GM12878 (cell line): Measurements from ENCODE around the gene TTC38. TPM values are rescaled to one million over a fixed set of nuclear protein-coding genes. Genes with fewer than 3 reads are reported as not detected.

Experiments used
- ATAC-seq: fragments of 200-7000 bp; cut with Tn5 transposase; 3 replicates; pipeline ENCODE4 v1.9.1; 2020; ENCODE audit warnings: mild to moderate bottlenecking, moderate library complexity
- BruUV-seq: library from RNA; stranded (reverse); fragments of 400-500 nt; replicated peaks from 2 replicates; lab custom pipeline; 2021; lab: Mats Ljungman, UMichigan
- CTCF ChIA-PET: fragments of 300-600 bp; sonication (Branson Sonifier 250); formaldehyde crosslinking; extraction: SDS; loops from one replicate; lab custom pipeline; 2021; ENCODE audit warnings: inconsistent platforms; lab: Yijun Ruan, JAX
- POLR2A ChIA-PET: fragments of 350-600 bp; formaldehyde crosslinking; extraction: SDS; loops from one replicate; lab custom pipeline; 2021; ENCODE audit warnings: inconsistent platforms; lab: Charles Lee
- RAD21 ChIA-PET: fragments of 300-600 bp; sonication (Branson Sonifier 250); formaldehyde crosslinking; loops from one replicate; lab custom pipeline; 2023; ENCODE audit warnings: antibody characterized with exemption; ENCODE audit not compliant: unreplicated experiment; lab: Charles Lee
- SMC1A ChIA-PET: fragments of 300-600 bp; sonication (Branson Sonifier 250); formaldehyde crosslinking; loops from one replicate; lab custom pipeline; 2023; ENCODE audit not compliant: unreplicated experiment, uncharacterized antibody; lab: Charles Lee
- DNase-seq: peaks from one replicate; pipeline ENCODE4 v3.0.0-alpha.2; 2011; ENCODE audit warnings: low read depth, low spot score
- FAIRE-seq: peaks from 3 replicates; lab custom pipeline; 2011; peaks lifted over from hg19 to GRCh38; lab: Jason Lieb, UNC
- H2AFZ ChIP-seq: 2 replicates; pipeline ENCODE4 v1.6.0; 2011; ENCODE audit warnings: low read depth, low read length, control low read depth; ENCODE audit not compliant: control insufficient read depth
- H3K27ac ChIP-seq: 2 replicates; pipeline ENCODE4 v1.5.1; 2011; ENCODE audit warnings: control low read depth; ENCODE audit not compliant: control insufficient read depth, insufficient read depth
- H3K27me3 ChIP-seq, 2 experiments: replicated peaks in 1 of 2; 2 replicates each; pipeline versions ENCODE4 v1.6.0 to v1.6.1; 2011; ENCODE audit warnings: low read length in 1 of 2; ENCODE audit not compliant: control insufficient read depth in 2 of 2, insufficient read depth in 2 of 2
- H3K36me3 ChIP-seq, 2 experiments: 2 replicates each; pipeline ENCODE4 v1.5.1; 2011; ENCODE audit warnings: low read length in 1 of 2; ENCODE audit not compliant: control insufficient read depth in 2 of 2, insufficient read depth in 2 of 2
- H3K4me1 ChIP-seq: 2 replicates; pipeline ENCODE4 v1.6.1; 2011; ENCODE audit warnings: mild to moderate bottlenecking, low read length, moderate library complexity, mixed read lengths; ENCODE audit not compliant: control insufficient read depth, insufficient read depth
- H3K4me2 ChIP-seq: 2 replicates; pipeline ENCODE4 v1.6.0; 2011; ENCODE audit warnings: control low read depth; ENCODE audit not compliant: control insufficient read depth, insufficient read depth
- H3K4me3 ChIP-seq: fragments of 200-600 bp; sonication (generic); 2 replicates; pipeline ENCODE4 v1.5.1; 2016
- H3K79me2 ChIP-seq: 2 replicates; pipeline ENCODE4 v1.6.0; 2011; ENCODE audit warnings: low read length; ENCODE audit not compliant: control insufficient read depth, insufficient read depth
- H3K9ac ChIP-seq: 2 replicates; pipeline ENCODE4 v1.8.0; 2011; ENCODE audit warnings: low read length, control low read depth, mixed read lengths; ENCODE audit not compliant: control insufficient read depth, insufficient read depth
- H3K9me3 ChIP-seq: replicated peaks from 3 replicates; pipeline ENCODE4 v1.5.1; 2011; ENCODE audit warnings: mild to moderate bottlenecking, low read length; ENCODE audit not compliant: control insufficient read depth, insufficient read depth
- H4K20me1 ChIP-seq: 2 replicates; pipeline ENCODE4 v1.6.0; 2011; ENCODE audit not compliant: control insufficient read depth, insufficient read depth
- SMAD1 ChIP-seq: fragments of 450-650 bp; IDR thresholded peaks from 2 replicates; pipeline ENCODE4 v1.6.1; 2018; ENCODE audit warnings: mild to moderate bottlenecking, low read depth; ENCODE audit not compliant: partially characterized antibody
- WGBS: methylation state at CpG from one replicate; pipeline ENCODE4 v1.1.6; 2016; ENCODE audit warnings: low lambda C conversion rate; ENCODE audit not compliant: insufficient replicate concordance, insufficient coverage; ENCODE audit errors: missing lambda C conversion rate; 5-methylcytosine and 5-hydroxymethylcytosine counted together
- in situ Hi-C: fragments of 300-500 bp; cut with MboI; formaldehyde crosslinking; loops from 9 replicates; pipeline ENCODE4 v1.14.3; 2018; ENCODE audit warnings: mixed read lengths
- intact Hi-C: fragments of 100-400 bp; cut with micrococcal nuclease; formaldehyde crosslinking; loops from one replicate; pipeline ENCODE4 v1.14.2; 2022; ENCODE audit not compliant: unreplicated experiment
- polyA plus RNA-seq, 11 experiments: library from polyadenylated mRNA; depleted of rRNA in 4 of 11; unstranded in 6 of 11; stranded (reverse) in 5 of 11; fragments of >200 nt; fragmentation: Nextera tagmentation in 4 of 11; fragmentation: Illumina TruSeq in 1 of 11; extraction: Ambion mirVana in 4 of 11; extraction: Trizol in 1 of 11; gene quantifications; 1 replicate in 1 of 11; 2 replicates in 10 of 11; pipeline versions ENCODE4 v1.2.1 to v1.2.3, GENCODE V29; 2011 to 2016; ENCODE audit warnings: inconsistent platforms in 2 of 11, missing spikeins in 2 of 11, low read depth in 1 of 11
- total RNA-seq, 4 experiments: library from RNA; depleted of rRNA in 3 of 4; stranded (reverse); fragments of >200 nt in 3 of 4; fragmentation: Illumina TruSeq in 1 of 4; extraction: Trizol in 1 of 4; gene quantifications; 2 replicates each; pipeline versions ENCODE4 v1.2.1 to v1.2.3, GENCODE V29; 2013 to 2021
- TF ChIP-seq, protein P1 (sequence below): fragments of 450-650 bp; IDR thresholded peaks from 2 replicates; pipeline ENCODE4 v1.6.1; 2016; ENCODE audit warnings: mild to moderate bottlenecking

Gene TTC38
- total and polyA plus RNA-seq, 10 of the 15 experiments (the other 5 are each of a cell fraction or from before 2014, with no cell fraction given) = 0.58 to 39.9 (median 13.0) TPM

GRCh38 chr22:46319319-46319718 lies 51.5 kb downstream of the TTC38 start (continued):
- no peak for TF ChIP-seq SMAD1
- TF ChIP-seq, all 136 proteins: peak for 0

GRCh38 chr22:46320166-46320710 lies 52.4 kb downstream of the TTC38 start:
- intact Hi-C loops = no loop called here
- Histone ChIP-seq H3K27me3 (no peaks in the 10 kb centered on the region), H3K27ac (no peak overlapping the region), H3K4me3 (no peak overlapping the region), H3K9me3 (no peaks in the 10 kb centered on the region), H3K4me1 (no peaks in the 10 kb centered on the region), H4K20me1 (no peaks in the 10 kb centered on the region; the same call in 1 of the 2 replicates), H3K36me3 (peaks cover 15 to 44% of the 10 kb centered on the region in 2 experiments; a peak in 3 of 4 replicates), H2AFZ (no peak overlapping the region), H3K9ac (no peak overlapping the region), H3K79me2 (no peaks in the 10 kb centered on the region), H3K4me2 (no peak overlapping the region)
- SMC1A ChIA-PET = no interaction called here
- ATAC-seq (no peak), DNase-seq (no peak), FAIRE-seq (no peak)
- RAD21 ChIA-PET = no interaction called here
- no TSS peak for BruUV-seq
- 86% methylated on average over 14 of the region's 14 CpGs for WGBS
- in situ Hi-C loops = no loop called here
- CTCF ChIA-PET = no interaction called here
- POLR2A ChIA-PET = no interaction called here
- TF ChIP-seq, protein P1, sequence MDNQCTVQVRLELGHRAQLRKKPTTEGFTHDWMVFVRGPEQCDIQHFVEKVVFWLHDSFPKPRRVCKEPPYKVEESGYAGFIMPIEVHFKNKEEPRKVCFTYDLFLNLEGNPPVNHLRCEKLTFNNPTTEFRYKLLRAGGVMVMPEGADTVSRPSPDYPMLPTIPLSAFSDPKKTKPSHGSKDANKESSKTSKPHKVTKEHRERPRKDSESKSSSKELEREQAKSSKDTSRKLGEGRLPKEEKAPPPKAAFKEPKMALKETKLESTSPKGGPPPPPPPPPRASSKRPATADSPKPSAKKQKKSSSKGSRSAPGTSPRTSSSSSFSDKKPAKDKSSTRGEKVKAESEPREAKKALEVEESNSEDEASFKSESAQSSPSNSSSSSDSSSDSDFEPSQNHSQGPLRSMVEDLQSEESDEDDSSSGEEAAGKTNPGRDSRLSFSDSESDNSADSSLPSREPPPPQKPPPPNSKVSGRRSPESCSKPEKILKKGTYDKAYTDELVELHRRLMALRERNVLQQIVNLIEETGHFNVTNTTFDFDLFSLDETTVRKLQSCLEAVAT = no peak
